DND-41 (cell line): Measurements from ENCODE around the gene EMILIN2.

Experiments used
- ATAC-seq: fragments of 200-7000 bp; cut with Tn5 transposase; 3 replicates; pipeline ENCODE4 v1.9.1; 2021; ENCODE audit warnings: low read depth; ENCODE audit not compliant: insufficient read depth
- DNase-seq: peaks from one replicate; pipeline ENCODE4 v3.0.0-alpha.2; 2020
- H2AFZ ChIP-seq: 2 replicates; pipeline ENCODE4 v1.6.0; 2012; ENCODE audit warnings: low read depth, low read length
- H3K27ac ChIP-seq: 2 replicates; pipeline ENCODE4 v1.5.1; 2012; ENCODE audit warnings: low read length, inconsistent platforms
- H3K27me3 ChIP-seq: fragments of 200-600 bp; sonication (generic); 2 replicates; pipeline ENCODE4 v1.6.0; 2012; ENCODE audit warnings: low read length, mild to moderate bottlenecking, inconsistent platforms; ENCODE audit not compliant: insufficient read depth, poor library complexity
- H3K36me3 ChIP-seq: 2 replicates; pipeline ENCODE4 v1.5.1; 2012; ENCODE audit warnings: low read length, inconsistent platforms; ENCODE audit not compliant: insufficient read depth
- H3K4me1 ChIP-seq: 2 replicates; pipeline ENCODE4 v1.5.1; 2012; ENCODE audit warnings: mild to moderate bottlenecking, low read length; ENCODE audit not compliant: insufficient read depth
- H3K4me2 ChIP-seq: 2 replicates; pipeline ENCODE4 v1.6.0; 2012; ENCODE audit warnings: mild to moderate bottlenecking, moderate library complexity, low read length, inconsistent platforms; ENCODE audit not compliant: insufficient read depth
- H3K4me3 ChIP-seq, 2 experiments: fragments of 200-600 bp in 1 of 2; shearing (Covaris generic) in 1 of 2; 2 replicates each; pipeline ENCODE4 v1.5.1; 2012 to 2016; ENCODE audit warnings: inconsistent platforms in 2 of 2, low read length in 2 of 2, mild to moderate bottlenecking in 2 of 2, low read depth in 1 of 2, moderate library complexity in 1 of 2
- H3K79me2 ChIP-seq: 2 replicates; pipeline ENCODE4 v1.6.0; 2012; ENCODE audit warnings: low read length, inconsistent platforms; ENCODE audit not compliant: insufficient read depth
- H3K9ac ChIP-seq: 2 replicates; pipeline ENCODE4 v1.6.0; 2012; ENCODE audit warnings: low read depth, mild to moderate bottlenecking, inconsistent platforms, low read length, moderate library complexity
- H3K9me3 ChIP-seq: 2 replicates; pipeline ENCODE4 v1.5.1; 2012; ENCODE audit warnings: low read length, moderate library complexity, mild to moderate bottlenecking, inconsistent platforms; ENCODE audit not compliant: insufficient read depth, severe bottlenecking
- H4K20me1 ChIP-seq: 2 replicates; pipeline ENCODE4 v1.6.0; 2012; ENCODE audit warnings: low read length; ENCODE audit not compliant: insufficient read depth
- CTCF ChIP-seq: IDR thresholded peaks from 2 replicates; pipeline ENCODE4 v1.5.1; 2012; ENCODE audit warnings: borderline replicate concordance, low read length, moderate library complexity, mild to moderate bottlenecking; ENCODE audit not compliant: poor library complexity, severe bottlenecking; ENCODE audit errors: extremely low read depth
- EZH2 ChIP-seq: IDR thresholded peaks from 3 replicates; pipeline ENCODE4 v1.6.1; 2012; ENCODE audit warnings: borderline replicate concordance, low read depth, mild to moderate bottlenecking, moderate library complexity, low read length, inconsistent platforms; ENCODE audit not compliant: severe bottlenecking

The EMILIN2 gene

GRCh38 chr18:2959341-2959740 lies 112.5 kb downstream of the EMILIN2 start:
- Histone ChIP-seq H3K36me3 (peaks cover 19% of the 10 kb centered on the region), H3K4me2 (peak overlapping the region; percentile 82), H3K79me2 (peaks cover 33% of the 10 kb centered on the region), H3K27me3 (no peaks in the 10 kb centered on the region), H2AFZ (no peak overlapping the region), H3K4me1 (peaks cover 61% of the 10 kb centered on the region), H4K20me1 (no peaks in the 10 kb centered on the region), H3K9me3 (no peaks in the 10 kb centered on the region), H3K27ac (peak overlapping the region; percentile 88), H3K9ac (peak overlapping the region; percentile 48), H3K4me3 (peak overlapping the region in 1 of 2 experiments; percentile 58; a peak in 3 of 4 replicates)
- no peak for DNase-seq
- no peak for ATAC-seq
- TF ChIP-seq CTCF (no peak), EZH2 (no peak)

- Histone ChIP-seq H3K27me3 (no peaks in the 10 kb centered on the region), H3K79me2 (peaks cover 42% of the 10 kb centered on the region), H4K20me1 (no peaks in the 10 kb centered on the region), H3K9ac (peak overlapping the region; percentile 48), H3K4me2 (peak overlapping the region; percentile 82), H3K36me3 (peaks cover 3% of the 10 kb centered on the region), H3K27ac (peak overlapping the region; percentile 88), H2AFZ (no peak overlapping the region; the same call in 1 of the 2 replicates), H3K9me3 (no peaks in the 10 kb centered on the region), H3K4me1 (peaks cover 61% of the 10 kb centered on the region), H3K4me3 (peak overlapping the region in 1 of 2 experiments; percentile 58; a peak in 2 of 4 replicates)
- no peak for TF ChIP-seq CTCF
- no peak for TF ChIP-seq EZH2
- no peak for DNase-seq
- ATAC-seq = no peak
These were observed 114.3 kb downstream of the EMILIN2 start for GRCh38 chr18:2960983-2961696.

GRCh38 chr18:2961821-2962220 lies 115.0 kb downstream of the EMILIN2 start:
- Histone ChIP-seq H3K27me3 (no peaks in the 10 kb centered on the region), H3K4me3 (peak overlapping the region in 1 of 2 experiments; percentile 19; a peak in 1 of 4 replicates), H3K9ac (peak overlapping the region; percentile 48), H4K20me1 (no peaks in the 10 kb centered on the region), H3K79me2 (peaks cover 47% of the 10 kb centered on the region), H3K4me1 (peaks cover 61% of the 10 kb centered on the region), H3K27ac (peak overlapping the region; percentile 88), H3K36me3 (no peaks in the 10 kb centered on the region), H2AFZ (peak overlapping the region; percentile 59; the same call in 1 of the 2 replicates), H3K9me3 (no peaks in the 10 kb centered on the region), H3K4me2 (peak overlapping the region; percentile 82)
- DNase-seq = peak; percentile 71
- TF ChIP-seq CTCF = no peak
- TF ChIP-seq EZH2 = no peak
- ATAC-seq = peak; percentile 74
